Heart right ventricle (tissue), 16 donors: Measurements from ENCODE around the gene CASQ2. TPM values are rescaled to one million over a fixed set of nuclear protein-coding genes. Genes with fewer than 3 reads are reported as not detected.

Experiments used
- ATAC-seq, 8 donors: fragments of 200-7000 bp; cut with Tn5 transposase; one replicate each; pipeline ENCODE4 v1.9.1; 2020; ENCODE audit warnings: mild to moderate bottlenecking in 8 of 8, moderate library complexity in 8 of 8, moderate number of reproducible peaks in 1 of 8
- DNase-seq, 2 donors: peaks; one replicate each; pipeline ENCODE4 v3.0.0-alpha.2; 2020
- H3K27ac ChIP-seq, 10 donors: fragments of 200-600 bp; sonication (generic) in 2 of 10; one replicate each; pipeline versions ENCODE4 v1.5.0 to v1.8.0; 2020 to 2022; ENCODE audit warnings: mild to moderate bottlenecking in 3 of 10
- H3K27me3 ChIP-seq, 7 donors: fragments of 200-600 bp; one replicate each; pipeline ENCODE4 v1.8.0; 2021 to 2022; ENCODE audit warnings: mild to moderate bottlenecking in 2 of 7
- H3K36me3 ChIP-seq, 9 donors: fragments of 200-600 bp; sonication (generic) in 1 of 9; one replicate each; pipeline versions ENCODE4 v1.5.0 to v1.8.0; 2020 to 2022; ENCODE audit warnings: mild to moderate bottlenecking in 2 of 9
- H3K4me1 ChIP-seq, 9 donors: fragments of 200-600 bp; sonication (generic) in 1 of 9; one replicate each; pipeline versions ENCODE4 v1.5.0 to v1.8.0; 2020 to 2022; ENCODE audit warnings: mild to moderate bottlenecking in 4 of 9
- H3K4me3 ChIP-seq, 10 donors: fragments of 200-600 bp; sonication (generic) in 2 of 10; one replicate each; pipeline versions ENCODE4 v1.5.0 to v1.8.0; 2020 to 2022; ENCODE audit warnings: mild to moderate bottlenecking in 7 of 10, moderate library complexity in 2 of 10
- H3K9me3 ChIP-seq, 11 donors: fragments of 200-600 bp in 10 of 11; sonication (generic) in 2 of 11; one replicate each; pipeline versions ENCODE4 v1.5.0 to v1.8.0; 2013 to 2022; ENCODE audit warnings: mild to moderate bottlenecking in 2 of 11, control low read depth in 1 of 11, moderate library complexity in 1 of 11
- CTCF ChIP-seq, 9 donors: fragments of 200-600 bp; sonication (generic) in 2 of 9; IDR thresholded peaks; one replicate each; pipeline versions ENCODE4 v1.5.0 to v1.8.0; 2021 to 2022; ENCODE audit warnings: antibody characterized with exemption in 9 of 9, mild to moderate bottlenecking in 5 of 9, moderate library complexity in 1 of 9
- WGBS, 2 donors: extraction: QIAGEN DNeasy Blood & Tissue Kit; methylation state at CpG; one replicate each; pipeline ENCODE4 v1.1.7; 2013; ENCODE audit warnings: inconsistent platforms in 1 of 2; 5-methylcytosine and 5-hydroxymethylcytosine counted together
- intact Hi-C, 10 donors: fragments of 100-400 bp; cut with DNase I; formaldehyde crosslinking; loops; one replicate each; pipeline versions ENCODE4 v1.11.1 to v1.14.2; 2022
- polyA plus RNA-seq, 2 donors: library from polyadenylated mRNA; stranded (reverse); fragments of 200-250 nt; gene quantifications; one replicate each; pipeline ENCODE4 v1.2.3, GENCODE V29; 2013
- total RNA-seq, 10 donors: library from RNA; stranded (reverse); fragmentation: NEBNext Ultra II Directional in 3 of 10; extraction: Animal tissue kit (Norgen Biotek cat#: 25700) in 3 of 10; gene quantifications; one replicate each; pipeline versions ENCODE4 v1.2.1 to v1.2.4, GENCODE V29; 2021 to 2023
- donor health status: Arrhythmogenic right ventricular cardiomyopathy.
- donor health status: ischemic (EF 13 %, LVEDD 7.1; RV severe dilation, severe dysfunction).
- donor health status: healthy with polysubstance abuse.
- donor health status: DM: no; HTN: yes; CAD: no.
- donor health status: DM: no; HTN: no; CAD: no.
- donor health status: ischemic (EF 25% LVEDD 6.9; RV normal size, moderate dysfunction).
- donor health status: ischemic (EF 25% LVEDD 5.7; RV mildly dilated, moderate dysfunction).
- donor health status: healthy.
- donor health status: DM: yes; HTN: yes; CAD: no.
- donor health status: Ischemic cardiomyopathy.
- donor health status: ischemic (EF 35%, LVEDD 5.7; RV mildly dilated, moderate dysfunction).
- donor health status: nonischemic (EF 11% LVEDD 7.7; RV severe dilation, severe dysfunction).
- donor health status: DM: yes; HTN: yes; CAD: no.
- donor health status: PGD.
- donor health status: ischemic (EF 29% LVEDD 5.4; RV normal size, mild dysfunction).
- donor health status: nonischemic (EF 23%, LVEDD 6.1; RV moderate dilation, normal function).

CASQ2 gene
- total and polyA plus RNA-seq, 12 donors = 443 to 1,698 (median 1,186) TPM

- no peak for TF ChIP-seq CTCF (IDR thresholded peaks at IDR 0.05)
- H3K36me3 ChIP-seq = peaks cover 0 to 42% (median 6%) of the 10 kb centered on the region in 9 donors
- H3K27ac ChIP-seq = peak overlapping the region in 2 of 10 donors; percentile 63 to 66
- no peak for DNase-seq
- peak in 7 of 8 donors; percentile 25 to 51 (median 39) for ATAC-seq
- WGBS, 2 donors = 79 to 84% methylated on average over 19 of the region's 19 CpGs
- H3K9me3 ChIP-seq = peaks cover 0 to 11% (median 0%) of the 10 kb centered on the region in 11 donors
- intact Hi-C loops = no loop called here
- H3K4me1 ChIP-seq = peaks cover 0 to 59% (median 17%) of the 10 kb centered on the region in 9 donors
- no peak overlapping the region for H3K4me3 ChIP-seq
- H3K27me3 ChIP-seq = no peaks in the 10 kb centered on the region
Observed at GRCh38 chr1:115671176-115671934, 97.2 kb downstream of the CASQ2 start.

GRCh38 chr1:115670476-115671175 lies 97.9 kb downstream of the CASQ2 start:
- Histone ChIP-seq H3K9me3 (peaks cover 0 to 11% (median 0%) of the 10 kb centered on the region in 11 donors), H3K36me3 (peaks cover 0 to 48% (median 6%) of the 10 kb centered on the region in 9 donors), H3K4me1 (peaks cover 0 to 64% (median 21%) of the 10 kb centered on the region in 9 donors), H3K27me3 (no peaks in the 10 kb centered on the region), H3K27ac (no peak overlapping the region), H3K4me3 (no peak overlapping the region)
- TF ChIP-seq CTCF (IDR thresholded peaks at IDR 0.05) = no peak
- intact Hi-C loops = no loop called here
- ATAC-seq (no peak), DNase-seq (no peak)
- WGBS, 2 donors = 86 to 90% methylated on average over 14 of the region's 14 CpGs

- WGBS, 2 donors = 89 to 91% methylated on average over 1 of the region's 1 CpG
- intact Hi-C loops = loop anchor here in 1 of 10 donors (5.0 kb wide), 1 partner anchor 37 kb away; no protein-coding TSS in a partner anchor
Observed at GRCh38 chr1:115669886-115670285, 98.6 kb downstream of the CASQ2 start.

More at GRCh38 chr1:115669886-115670285, 98.6 kb downstream of the CASQ2 start:
- TF ChIP-seq CTCF (IDR thresholded peaks at IDR 0.05) = no peak
- no peak overlapping the region for H3K4me3 ChIP-seq
- DNase-seq (no peak), ATAC-seq (no peak)
- no peak overlapping the region for H3K27ac ChIP-seq
- H3K27me3 ChIP-seq = no peaks in the 10 kb centered on the region
- peaks cover 0 to 11% (median 0%) of the 10 kb centered on the region in 11 donors for H3K9me3 ChIP-seq
- H3K4me1 ChIP-seq = peaks cover 0 to 70% (median 24%) of the 10 kb centered on the region in 9 donors
- H3K36me3 ChIP-seq = peaks cover 0 to 55% (median 6%) of the 10 kb centered on the region in 9 donors
